H1 (cell line): Measurements from ENCODE around the gene TEAD3. TPM values are rescaled to one million over a fixed set of nuclear protein-coding genes. Genes with fewer than 3 reads are reported as not detected.

ENCODE experiments used
- CREB1 ChIP-seq: IDR thresholded peaks from 2 replicates; pipeline ENCODE4 v1.6.1; 2012; ENCODE audit warnings: inconsistent platforms
- JUN ChIP-seq: IDR thresholded peaks from 2 replicates; pipeline ENCODE4 v1.6.1; 2011; ENCODE audit warnings: low read depth, mild to moderate bottlenecking, improper control_type of control experiment, low read length
- MAFK ChIP-seq: IDR thresholded peaks from 2 replicates; pipeline ENCODE4 v1.6.1; 2012; ENCODE audit warnings: low read depth, mild to moderate bottlenecking, improper control_type of control experiment, low read length
- SP2 ChIP-seq: IDR thresholded peaks from 2 replicates; pipeline ENCODE4 v1.6.1; 2012; ENCODE audit warnings: mild to moderate bottlenecking, low read length, inconsistent platforms
- SRF ChIP-seq: IDR thresholded peaks from 2 replicates; pipeline ENCODE4 v1.6.1; 2011; ENCODE audit warnings: mild to moderate bottlenecking, low read depth, low read length, moderate library complexity
- polyA plus RNA-seq, 7 experiments: library from polyadenylated mRNA; depleted of rRNA in 3 of 7; stranded (reverse) in 5 of 7; unstranded in 2 of 7; fragments of >200 nt in 5 of 7; fragments of 200-250 nt in 2 of 7; gene quantifications; 1 replicate in 5 of 7; 2 replicates in 1 of 7; 4 replicates in 1 of 7; pipeline versions ENCODE4 v1.2.1 to v1.2.3, GENCODE V29; 2011 to 2013; ENCODE audit warnings: missing spikeins in 2 of 7, mixed read lengths in 2 of 7
- total RNA-seq: library from RNA; stranded (reverse); fragmentation: NEBNext Ultra II Directional; extraction: Animal tissue kit (Norgen Biotek cat#: 25700); gene quantifications from 2 replicates; pipeline ENCODE4 v1.2.1, GENCODE V29; 2021
- TF ChIP-seq, protein P1 (sequence below): IDR thresholded peaks from 2 replicates; pipeline ENCODE4 v1.6.1; 2012; ENCODE audit warnings: inconsistent platforms

TEAD3 gene
- total and polyA plus RNA-seq, 2 of the 8 experiments (the other 6 are each of a cell fraction or from before 2014, with no cell fraction given) = 20.1 to 28.7 TPM

GRCh38 chr6:35486005-35486925 lies 10.6 kb downstream of the TEAD3 start (continued):
- TF ChIP-seq MAFK (no peak), SRF (no peak), JUN (no peak), CREB1 (peak; percentile 93), SP2 (no peak)
- TF ChIP-seq, protein P1, sequence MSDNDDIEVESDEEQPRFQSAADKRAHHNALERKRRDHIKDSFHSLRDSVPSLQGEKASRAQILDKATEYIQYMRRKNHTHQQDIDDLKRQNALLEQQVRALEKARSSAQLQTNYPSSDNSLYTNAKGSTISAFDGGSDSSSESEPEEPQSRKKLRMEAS = peak; percentile 81
